Measurements from ENCODE around the gene TRIM65. TPM values are rescaled to one million over a fixed set of nuclear protein-coding genes. Genes with fewer than 3 reads are reported as not detected.

Gene TRIM65
- total RNA-seq, 1 experiment from 2014 or later = 21.1 TPM

GRCh38 chr17:75848523-75849278 lies 48.0 kb downstream of the TRIM65 start:
- ChIA-PET CTCF (no interaction called here), POLR2A (ENCODE audit: unreplicated experiment) (no interaction called here)
- H3K27ac ChIP-seq = no peak overlapping the region
- H3K4me2 ChIP-seq = no peak overlapping the region
- H3K27me3 ChIP-seq (ENCODE audit: insufficient read depth, low read depth) = no peaks in the 10 kb centered on the region
- peak; percentile 47 to 58 for DNase-seq
- H3K79me2 ChIP-seq (ENCODE audit: low read depth) = peaks cover 28% of the 10 kb centered on the region
- no TSS peak for BruUV-seq (replicated peaks)
- H3K9me3 ChIP-seq (ENCODE audit: insufficient read depth, low read depth) = no peaks in the 10 kb centered on the region
- no peak overlapping the region for H3K4me3 ChIP-seq
- no peak for TF ChIP-seq EZH2 (IDR thresholded peaks at IDR 0.05; ENCODE audit: low read depth)
- TF ChIP-seq CTCF (conservative IDR thresholded peaks at IDR 0.05) = peak; percentile 81
- intact Hi-C loops (cut with micrococcal nuclease; ENCODE audit: unreplicated experiment) = loop anchor here (5.0 kb wide), 1 partner anchor 134 kb away; no protein-coding TSS in a partner anchor
- peaks cover 3% of the 10 kb centered on the region; the same call in 1 of the 2 replicates for H4K20me1 ChIP-seq (ENCODE audit: insufficient read depth)
- H3K4me1 ChIP-seq (replicated peaks; ENCODE audit: insufficient read depth) = peaks cover 55% of the 10 kb centered on the region
- no peak overlapping the region for H2AFZ ChIP-seq
- peaks cover 41% of the 10 kb centered on the region for H3F3A ChIP-seq (ENCODE audit: insufficient read depth, low read depth)
- peaks cover 26% of the 10 kb centered on the region for H3K36me3 ChIP-seq (ENCODE audit: low read depth)
- H3K9me2 ChIP-seq (ENCODE audit: insufficient read depth) = no peaks in the 10 kb centered on the region

GRCh38 chr17:75847614-75848522 lies 48.9 kb downstream of the TRIM65 start:
- peaks cover 26% of the 10 kb centered on the region for H3K36me3 ChIP-seq (ENCODE audit: low read depth)
- no peak overlapping the region for H3K4me3 ChIP-seq
- H3F3A ChIP-seq (ENCODE audit: insufficient read depth, low read depth) = peaks cover 32% of the 10 kb centered on the region
- intact Hi-C loops (cut with micrococcal nuclease; ENCODE audit: unreplicated experiment) = loop anchor here (5.0 kb wide), 1 partner anchor 134 kb away; no protein-coding TSS in a partner anchor
- no peaks in the 10 kb centered on the region for H3K27me3 ChIP-seq (ENCODE audit: insufficient read depth, low read depth)
- H3K4me2 ChIP-seq = no peak overlapping the region
- ChIA-PET CTCF (interaction anchor here (0.6 kb wide), 1 partner anchor 27 kb away, joined by 3 read pairs; no protein-coding TSS in a partner anchor), POLR2A (ENCODE audit: unreplicated experiment) (no interaction called here)
- no peaks in the 10 kb centered on the region for H3K9me2 ChIP-seq (ENCODE audit: insufficient read depth)
- H3K9me3 ChIP-seq (ENCODE audit: insufficient read depth, low read depth) = no peaks in the 10 kb centered on the region
- BruUV-seq (replicated peaks) = no TSS peak
- no peak overlapping the region for H2AFZ ChIP-seq
- TF ChIP-seq CTCF (conservative IDR thresholded peaks at IDR 0.05) (no peak), EZH2 (IDR thresholded peaks at IDR 0.05; ENCODE audit: low read depth) (no peak)
- no peak overlapping the region for H3K27ac ChIP-seq
- H3K79me2 ChIP-seq (ENCODE audit: low read depth) = peaks cover 19% of the 10 kb centered on the region
- H4K20me1 ChIP-seq (ENCODE audit: insufficient read depth) = no peaks in the 10 kb centered on the region
- H3K4me1 ChIP-seq (replicated peaks; ENCODE audit: insufficient read depth) = peaks cover 54% of the 10 kb centered on the region
- no peak for DNase-seq

All from PC-9 (cell line).